T47D (cell line): Measurements from ENCODE around the gene EBI3.
A peak's percentile ranks its signal among the peaks of the same experiment; 100 is the strongest.
"Not testable (repeated sequence)": the region's sequence is repeated elsewhere in the genome, so short reads cannot be mapped to it uniquely, and the experiment has no call there.

Experiments used
- DNase-seq, 2 experiments: peaks; one replicate each; pipeline versions ENCODE4 v3.0.0 to v3.0.0-alpha.2; 2011 to 2012; ENCODE audit warnings: low read depth in 1 of 2, low spot score in 1 of 2
- JUND ChIP-seq: IDR thresholded peaks from 2 replicates; pipeline ENCODE4 v1.6.1; 2012; ENCODE audit warnings: low read depth
- in situ Hi-C: cut with HindIII; loops from 2 replicates; pipeline ENCODE4 v1.10.0; 2016; ENCODE audit warnings: low sequenced_read_pairs, low pct_unique_long_range_greater_than_20kb

Gene EBI3

GRCh38 chr19:4232614-4233281 lies 3.4 kb downstream of the EBI3 start:
- in situ Hi-C loops = no loop called here
- DNase-seq = no peak
- TF ChIP-seq JUND = no peak

GRCh38 chr19:4233282-4233853 lies 4.0 kb downstream of the EBI3 start:
- TF ChIP-seq JUND = no peak
- in situ Hi-C loops = no loop called here
- peak in 1 of 2 experiments; percentile 44 for DNase-seq

- in situ Hi-C loops = no loop called here
- no peak for TF ChIP-seq JUND
- no peak for DNase-seq
These were observed 5.0 kb downstream of the EBI3 start for GRCh38 chr19:4234142-4234861.

GRCh38 chr19:4234862-4235201 lies 5.5 kb downstream of the EBI3 start:
- TF ChIP-seq JUND = no peak
- in situ Hi-C loops = no loop called here
- DNase-seq = no peak

DNA sequence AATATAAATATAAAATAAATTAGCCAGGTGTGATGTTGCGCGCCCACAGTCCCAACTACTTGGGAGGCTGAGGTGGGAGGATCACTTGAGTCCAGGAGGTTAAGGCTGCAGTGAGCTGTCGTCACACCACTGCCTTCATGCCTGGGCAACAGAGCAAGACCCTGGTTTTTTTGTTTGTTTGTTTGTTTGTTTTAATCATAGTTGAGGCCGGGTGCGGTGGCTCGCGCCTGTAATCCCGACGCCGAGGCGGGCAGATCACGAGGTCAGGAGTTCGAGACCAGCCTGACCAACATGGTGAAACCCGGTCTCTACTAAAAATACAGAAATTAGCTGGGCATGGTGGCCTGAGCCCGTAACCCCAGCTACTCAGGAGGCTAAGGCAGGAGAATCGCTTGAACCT lies 8.2 kb downstream of the EBI3 start:
- in situ Hi-C loops, DNase-seq: not testable (repeated sequence)

DNA sequence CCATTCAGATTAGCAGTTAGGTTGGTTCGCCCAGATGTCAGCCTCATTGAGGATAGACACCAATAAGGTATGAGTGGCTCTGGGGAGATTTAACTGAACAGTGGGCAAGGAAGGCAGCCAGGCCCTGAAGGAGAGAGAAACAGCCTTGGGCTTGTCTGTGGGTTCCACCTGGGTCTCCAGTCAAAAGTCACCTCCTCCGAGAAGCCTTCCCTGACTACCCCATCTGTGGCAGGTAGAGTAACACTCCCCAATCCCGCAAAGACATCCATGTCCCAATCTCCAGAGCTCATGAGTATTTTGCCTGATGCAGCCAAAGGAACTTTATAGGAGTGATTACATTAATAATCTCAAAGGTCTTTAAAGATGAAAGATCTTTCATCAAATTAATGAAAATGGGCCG lies 9.5 kb downstream of the EBI3 start:
- in situ Hi-C loops = no loop called here
- no peak for DNase-seq
- TF ChIP-seq JUND = no peak

GRCh38 chr19:4241824-4242430 lies 12.6 kb downstream of the EBI3 start:
- in situ Hi-C loops = no loop called here
- no peak for TF ChIP-seq JUND
- no peak for DNase-seq

DNA sequence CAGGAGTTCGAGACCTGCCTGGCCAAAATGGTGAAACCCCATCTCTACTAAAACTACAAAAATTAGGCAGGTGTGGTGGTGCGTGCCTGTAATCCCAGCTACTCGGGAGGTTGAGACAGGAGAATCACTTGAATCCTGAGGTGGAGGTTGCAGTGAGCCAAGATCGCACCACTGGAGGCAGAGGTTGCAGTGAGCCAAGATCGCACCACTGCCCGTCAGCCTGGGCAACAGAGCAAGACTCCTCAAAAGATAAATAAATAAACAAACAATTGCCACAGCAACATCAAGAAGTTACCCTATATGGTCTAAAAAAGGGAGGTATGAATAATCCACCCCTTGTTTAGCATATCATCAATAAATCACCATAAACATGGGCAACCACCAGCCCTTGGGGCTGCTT lies 16.6 kb downstream of the EBI3 start:
- in situ Hi-C loops = not testable (repeated sequence)

GRCh38 chr19:4246767-4247593 lies 17.7 kb downstream of the EBI3 start, which contains the start of gene YJU2:
Gene YJU2 (plus strand): TSS chr19:4247080. CDS start chr19:4247147, 67 bp downstream.
- peak; percentile 93 to 99 for DNase-seq
- in situ Hi-C loops = no loop called here
- no peak for TF ChIP-seq JUND

More for the DNA sequence above, 16.6 kb downstream of the EBI3 start:
- not testable (repeated sequence) for DNase-seq

GRCh38 chr19:4256563-4256962 lies 27.2 kb downstream of the EBI3 start:
- no peak for DNase-seq
- in situ Hi-C loops = no loop called here
- TF ChIP-seq JUND = no peak

DNA sequence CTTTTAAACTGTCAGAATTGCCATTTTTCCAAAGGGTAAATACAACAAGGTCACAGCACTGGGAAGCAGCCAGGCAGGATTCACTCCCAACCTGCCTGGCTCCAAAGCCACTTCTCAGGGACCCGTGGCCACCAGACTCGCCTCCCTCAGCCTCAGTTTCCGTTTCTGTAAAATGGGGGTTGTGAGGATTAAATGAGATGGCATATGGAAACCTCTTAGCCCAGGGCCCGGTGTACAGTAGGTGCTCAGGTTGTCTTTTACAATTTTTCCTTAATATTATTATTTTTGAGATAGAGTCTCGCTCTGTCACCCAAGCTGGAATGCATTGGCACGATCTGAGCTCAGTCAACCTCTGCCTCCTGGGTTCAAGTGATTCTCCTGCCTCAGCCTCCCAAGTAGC lies 27.7 kb downstream of the EBI3 start:
- DNase-seq = no peak

DNA sequence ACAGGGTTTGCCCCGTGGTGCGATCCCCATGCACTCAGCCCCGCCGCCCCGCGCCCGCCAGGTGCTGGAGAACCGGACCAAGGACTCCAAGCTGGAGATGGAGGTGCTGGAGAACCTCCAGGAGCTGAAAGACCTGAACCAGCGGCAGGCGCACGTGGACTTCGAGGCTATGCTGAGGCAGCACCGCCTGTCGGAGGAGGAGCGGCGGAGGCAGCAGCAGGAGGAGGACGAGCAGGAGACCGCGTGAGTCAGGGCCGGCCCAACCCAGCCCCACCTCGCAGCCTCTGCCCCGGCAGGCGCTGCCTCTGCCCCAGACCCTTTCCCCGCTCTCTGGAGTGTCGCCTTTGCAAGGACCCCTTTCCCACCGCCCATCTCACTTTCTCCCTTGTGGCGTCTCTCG lies 28.9 kb downstream of the EBI3 start:
- DNase-seq = no peak
- in situ Hi-C loops = no loop called here
- no peak for TF ChIP-seq JUND

More for the DNA sequence above, 27.7 kb downstream of the EBI3 start:
- no peak for TF ChIP-seq JUND
- in situ Hi-C loops = no loop called here
